ENCODE data around the gene BCO1. TPM values are rescaled to one million over a fixed set of nuclear protein-coding genes. Genes with fewer than 3 reads are reported as not detected.

The BCO1 gene
- total and polyA plus RNA-seq, 2 of the 4 experiments (the other 2 are of a cell fraction): not detected

GRCh38 chr16:81189100-81189664 lies 49.3 kb upstream of the BCO1 start:
- Histone ChIP-seq H3K23ac (ENCODE audit: low read depth, low read length) (no peak overlapping the region), H4K20me1 (ENCODE audit: insufficient read depth, low read length) (no peaks in the 10 kb centered on the region), H3K4me1 (ENCODE audit: control insufficient read depth, insufficient read depth, low read length) (0 out of 2 replicates have a peak, but pooled peaks cover 6% of the 10 kb centered on the region), H3K27me3 (ENCODE audit: control insufficient read depth, insufficient read depth, low read length) (peaks cover 4% of the 10 kb centered on the region), H3K14ac (replicated peaks; ENCODE audit: low read depth, low read length) (no peak overlapping the region), H2AFZ (replicated peaks; ENCODE audit: low read length, poor library complexity) (peak overlapping the region; percentile 5), H2BK120ac (ENCODE audit: low read depth, low read length) (0 out of 2 replicates have a peak overlapping the region, but pooled peaks have one; percentile 33), H3K4me3 (ENCODE audit: insufficient read depth, low read depth, low read length) (no peak overlapping the region), H2BK15ac (ENCODE audit: low read depth, low read length) (peak overlapping the region; percentile 1; the same call in 1 of the 3 replicates), H4K5ac (ENCODE audit: low read depth, low read length) (no peak overlapping the region), H3K56ac (ENCODE audit: extremely low read depth, insufficient read depth, low read length) (no peak overlapping the region), H3K79me1 (ENCODE audit: low read depth in 1 of 2, low read length in 2 of 2) (no peaks in the 10 kb centered on the region), H2AK5ac (ENCODE audit: low read depth, low read length) (no peak overlapping the region), H4K8ac (ENCODE audit: low read depth in 2 of 2, low read length in 2 of 2) (peak overlapping the region in 1 of 2 experiments; percentile 6; a peak in 1 of 4 replicates), H3K4ac (ENCODE audit: low read depth, low read length) (peak overlapping the region; percentile 37; the same call in 1 of the 2 replicates), H3K18ac (ENCODE audit: low read depth, low read length) (peak overlapping the region; percentile 18; the same call in 1 of the 2 replicates), H2BK5ac (ENCODE audit: low read depth, low read length, poor library complexity, severe bottlenecking) (no peak overlapping the region), H2AK9ac (replicated peaks; ENCODE audit: low read depth, low read length, poor library complexity) (peak overlapping the region; percentile 85), H3K9ac (ENCODE audit: low read depth, low read length) (no peak overlapping the region), H2BK20ac (ENCODE audit: low read depth, low read length) (no peak overlapping the region; the same call in 1 of the 2 replicates), H3K9me1 (ENCODE audit: insufficient read depth, low read length) (0 out of 2 replicates have a peak, but pooled peaks cover 2% of the 10 kb centered on the region), H3K36me3 (ENCODE audit: control insufficient read depth, insufficient read depth, low read length) (no peaks in the 10 kb centered on the region), H3K9me3 (ENCODE audit: control insufficient read depth, insufficient read depth, low read length) (no peaks in the 10 kb centered on the region), H3K27ac (ENCODE audit: insufficient read depth, low read length) (no peak overlapping the region), H4K91ac (ENCODE audit: insufficient read depth, low read depth, low read length) (no peak overlapping the region), H3K4me2 (ENCODE audit: low read depth, low read length) (no peak overlapping the region)
- in situ Hi-C loops (cut with MboI; ENCODE audit: low sequenced_read_pairs) (no loop called here), intact Hi-C loops (cut with micrococcal nuclease) (no loop called here), dilution Hi-C loops (cut with HindIII; ENCODE audit: low sequenced_read_pairs, unreplicated experiment) (no loop called here)
- BruUV-seq (replicated peaks): no TSS peak
- DNase-seq (peak; percentile 48), ATAC-seq (ENCODE audit: low read depth) (peak; percentile 55; the same call in 1 of the 2 replicates)
- ChIA-PET CTCF (interaction anchor here (0.7 to 1.3 kb wide), 2 partner anchors 16 to 1285 kb away, joined by 3 to 5 read pairs; no protein-coding TSS in a partner anchor), POLR2A (ENCODE audit: unreplicated experiment) (no interaction called here)
- 30% methylated on average over 4 of the region's 15 CpGs; no CpG with 5 or more reads in 1 of the 2 experiments for WGBS, 2 experiments (ENCODE audit: extremely low coverage in 2 of 2, insufficient read length in 1 of 2)
- no peak for TF ChIP-seq MAFK (IDR thresholded peaks at IDR 0.05; ENCODE audit: low read depth, low read length)
- TF ChIP-seq USF2 (IDR thresholded peaks at IDR 0.05; ENCODE audit: low read depth, low read length): peak; percentile 81; the same call in 1 of the 2 replicates

All from IMR-90 (cell line).